ENCODE data around the gene HCN2. TPM values are rescaled to one million over a fixed set of nuclear protein-coding genes. Genes with fewer than 3 reads are reported as not detected.
A peak's percentile ranks its signal among the peaks of the same experiment; 100 is the strongest.

Gene HCN2
- total and polyA plus RNA-seq, 10 of the 15 experiments (the other 5 are each of a cell fraction or from before 2014, with no cell fraction given) = 0.01 to 0.54 (median 0.08) TPM; not detected in 4

DNA sequence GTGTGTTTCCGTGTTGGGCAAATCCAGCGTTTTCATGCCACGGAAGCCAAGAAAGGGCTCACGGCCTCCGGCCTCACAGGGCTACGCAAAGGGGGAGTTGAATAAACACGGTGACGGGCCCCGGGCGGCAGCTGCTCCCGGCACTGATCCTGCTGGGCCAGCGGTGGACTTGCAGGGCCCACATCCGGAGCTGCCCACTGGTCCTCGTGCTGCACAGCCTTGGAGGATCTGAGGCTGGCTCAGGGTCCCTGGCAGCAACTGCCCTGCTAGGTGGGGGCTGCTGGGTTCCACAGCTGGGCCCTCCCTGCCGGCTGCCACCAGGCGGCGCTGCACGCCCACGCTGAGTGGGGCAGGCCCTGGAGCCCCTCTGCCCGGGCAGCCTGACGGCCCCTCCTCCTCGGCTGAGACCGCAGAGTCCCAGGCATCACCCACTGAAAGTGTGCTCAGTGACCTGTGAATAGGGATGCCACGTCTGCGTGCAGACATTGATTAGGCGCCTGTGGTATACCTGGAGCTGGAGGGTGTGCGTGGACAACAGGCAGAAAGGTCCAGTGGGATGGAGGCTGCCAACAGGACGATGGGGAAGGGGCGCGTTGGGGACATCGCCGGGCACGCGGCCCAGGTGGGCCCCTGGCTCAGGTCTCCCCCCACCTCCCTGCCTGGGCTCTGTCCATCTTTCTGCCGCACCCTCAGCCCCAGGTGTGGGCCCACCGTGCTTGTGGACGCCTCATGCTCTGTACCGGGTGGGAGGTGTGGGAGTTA is 5.3 kb upstream of the HCN2 start (continued):
- TF ChIP-seq, protein P1, sequence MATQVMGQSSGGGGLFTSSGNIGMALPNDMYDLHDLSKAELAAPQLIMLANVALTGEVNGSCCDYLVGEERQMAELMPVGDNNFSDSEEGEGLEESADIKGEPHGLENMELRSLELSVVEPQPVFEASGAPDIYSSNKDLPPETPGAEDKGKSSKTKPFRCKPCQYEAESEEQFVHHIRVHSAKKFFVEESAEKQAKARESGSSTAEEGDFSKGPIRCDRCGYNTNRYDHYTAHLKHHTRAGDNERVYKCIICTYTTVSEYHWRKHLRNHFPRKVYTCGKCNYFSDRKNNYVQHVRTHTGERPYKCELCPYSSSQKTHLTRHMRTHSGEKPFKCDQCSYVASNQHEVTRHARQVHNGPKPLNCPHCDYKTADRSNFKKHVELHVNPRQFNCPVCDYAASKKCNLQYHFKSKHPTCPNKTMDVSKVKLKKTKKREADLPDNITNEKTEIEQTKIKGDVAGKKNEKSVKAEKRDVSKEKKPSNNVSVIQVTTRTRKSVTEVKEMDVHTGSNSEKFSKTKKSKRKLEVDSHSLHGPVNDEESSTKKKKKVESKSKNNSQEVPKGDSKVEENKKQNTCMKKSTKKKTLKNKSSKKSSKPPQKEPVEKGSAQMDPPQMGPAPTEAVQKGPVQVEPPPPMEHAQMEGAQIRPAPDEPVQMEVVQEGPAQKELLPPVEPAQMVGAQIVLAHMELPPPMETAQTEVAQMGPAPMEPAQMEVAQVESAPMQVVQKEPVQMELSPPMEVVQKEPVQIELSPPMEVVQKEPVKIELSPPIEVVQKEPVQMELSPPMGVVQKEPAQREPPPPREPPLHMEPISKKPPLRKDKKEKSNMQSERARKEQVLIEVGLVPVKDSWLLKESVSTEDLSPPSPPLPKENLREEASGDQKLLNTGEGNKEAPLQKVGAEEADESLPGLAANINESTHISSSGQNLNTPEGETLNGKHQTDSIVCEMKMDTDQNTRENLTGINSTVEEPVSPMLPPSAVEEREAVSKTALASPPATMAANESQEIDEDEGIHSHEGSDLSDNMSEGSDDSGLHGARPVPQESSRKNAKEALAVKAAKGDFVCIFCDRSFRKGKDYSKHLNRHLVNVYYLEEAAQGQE (IDR thresholded peaks at IDR 0.05; ENCODE audit: low read depth, low read length) = no peak
- no peak for TF ChIP-seq JUND (IDR thresholded peaks at IDR 0.05; ENCODE audit: low read depth, low read length)
- TF ChIP-seq TCF12 (IDR thresholded peaks at IDR 0.05; ENCODE audit: low read depth, low read length) = peak; percentile 62; the same call in 1 of the 2 replicates
- peak; percentile 63; the same call in 1 of the 3 replicates for TF ChIP-seq POU2F2 (IDR thresholded peaks at IDR 0.05; ENCODE audit: borderline replicate concordance, low read depth, low read length)
- TF ChIP-seq EZH2 (IDR thresholded peaks at IDR 0.05; ENCODE audit: borderline replicate concordance, control insufficient read depth, low read depth, low read length) = no peak
- no peak for TF ChIP-seq CHD4 (IDR thresholded peaks at IDR 0.05)
- TF ChIP-seq E4F1 (IDR thresholded peaks at IDR 0.05; ENCODE audit: borderline replicate concordance, partially characterized antibody) = no peak
- TF ChIP-seq, protein P2, sequence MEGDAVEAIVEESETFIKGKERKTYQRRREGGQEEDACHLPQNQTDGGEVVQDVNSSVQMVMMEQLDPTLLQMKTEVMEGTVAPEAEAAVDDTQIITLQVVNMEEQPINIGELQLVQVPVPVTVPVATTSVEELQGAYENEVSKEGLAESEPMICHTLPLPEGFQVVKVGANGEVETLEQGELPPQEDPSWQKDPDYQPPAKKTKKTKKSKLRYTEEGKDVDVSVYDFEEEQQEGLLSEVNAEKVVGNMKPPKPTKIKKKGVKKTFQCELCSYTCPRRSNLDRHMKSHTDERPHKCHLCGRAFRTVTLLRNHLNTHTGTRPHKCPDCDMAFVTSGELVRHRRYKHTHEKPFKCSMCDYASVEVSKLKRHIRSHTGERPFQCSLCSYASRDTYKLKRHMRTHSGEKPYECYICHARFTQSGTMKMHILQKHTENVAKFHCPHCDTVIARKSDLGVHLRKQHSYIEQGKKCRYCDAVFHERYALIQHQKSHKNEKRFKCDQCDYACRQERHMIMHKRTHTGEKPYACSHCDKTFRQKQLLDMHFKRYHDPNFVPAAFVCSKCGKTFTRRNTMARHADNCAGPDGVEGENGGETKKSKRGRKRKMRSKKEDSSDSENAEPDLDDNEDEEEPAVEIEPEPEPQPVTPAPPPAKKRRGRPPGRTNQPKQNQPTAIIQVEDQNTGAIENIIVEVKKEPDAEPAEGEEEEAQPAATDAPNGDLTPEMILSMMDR (IDR thresholded peaks at IDR 0.05 in 2 of 3, conservative IDR thresholded peaks at IDR 0.05 in 1 of 3; ENCODE audit: control insufficient read depth in 2 of 3, extremely low read depth in 1 of 3, insufficient read depth in 1 of 3, low read depth in 3 of 3, low read length in 3 of 3) = peak; percentile 85 to 98 (median 89)
- TF ChIP-seq IRF4 (IDR thresholded peaks at IDR 0.05; ENCODE audit: low read depth, low read length) = no peak
- no peak for TF ChIP-seq FOXM1 (IDR thresholded peaks at IDR 0.05; ENCODE audit: low read depth, low read length)
- TF ChIP-seq MEF2B (IDR thresholded peaks at IDR 0.05; ENCODE audit: partially characterized antibody, poor library complexity, severe bottlenecking) = no peak
- no peak for TF ChIP-seq ESRRA (IDR thresholded peaks at IDR 0.05; ENCODE audit: low read length)
- TF ChIP-seq RAD51 (IDR thresholded peaks at IDR 0.05) = no peak
- TF ChIP-seq BRCA1 (IDR thresholded peaks at IDR 0.05; ENCODE audit: low read depth, low read length) = no peak
- TF ChIP-seq ZZZ3 (IDR thresholded peaks at IDR 0.05; ENCODE audit: control insufficient read depth, insufficient read length, low read depth) = no peak
- TF ChIP-seq, protein P3, sequence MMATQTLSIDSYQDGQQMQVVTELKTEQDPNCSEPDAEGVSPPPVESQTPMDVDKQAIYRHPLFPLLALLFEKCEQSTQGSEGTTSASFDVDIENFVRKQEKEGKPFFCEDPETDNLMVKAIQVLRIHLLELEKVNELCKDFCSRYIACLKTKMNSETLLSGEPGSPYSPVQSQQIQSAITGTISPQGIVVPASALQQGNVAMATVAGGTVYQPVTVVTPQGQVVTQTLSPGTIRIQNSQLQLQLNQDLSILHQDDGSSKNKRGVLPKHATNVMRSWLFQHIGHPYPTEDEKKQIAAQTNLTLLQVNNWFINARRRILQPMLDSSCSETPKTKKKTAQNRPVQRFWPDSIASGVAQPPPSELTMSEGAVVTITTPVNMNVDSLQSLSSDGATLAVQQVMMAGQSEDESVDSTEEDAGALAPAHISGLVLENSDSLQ (IDR thresholded peaks at IDR 0.05) = no peak
